NCI-H2196 treated with DMSO at 0.1 percent for 48 hours (cell line): ENCODE data around the gene CNOT1.
"Not testable (repeated sequence)": the region's sequence is repeated elsewhere in the genome, so short reads cannot be mapped to it uniquely, and the experiment has no call there.

Experiments
- DNase-seq: peaks from one replicate; lab custom pipeline; 2025; ENCODE audit not compliant: unreplicated experiment; lab: John Stamatoyannopoulos, UW

CNOT1 gene

DNA sequence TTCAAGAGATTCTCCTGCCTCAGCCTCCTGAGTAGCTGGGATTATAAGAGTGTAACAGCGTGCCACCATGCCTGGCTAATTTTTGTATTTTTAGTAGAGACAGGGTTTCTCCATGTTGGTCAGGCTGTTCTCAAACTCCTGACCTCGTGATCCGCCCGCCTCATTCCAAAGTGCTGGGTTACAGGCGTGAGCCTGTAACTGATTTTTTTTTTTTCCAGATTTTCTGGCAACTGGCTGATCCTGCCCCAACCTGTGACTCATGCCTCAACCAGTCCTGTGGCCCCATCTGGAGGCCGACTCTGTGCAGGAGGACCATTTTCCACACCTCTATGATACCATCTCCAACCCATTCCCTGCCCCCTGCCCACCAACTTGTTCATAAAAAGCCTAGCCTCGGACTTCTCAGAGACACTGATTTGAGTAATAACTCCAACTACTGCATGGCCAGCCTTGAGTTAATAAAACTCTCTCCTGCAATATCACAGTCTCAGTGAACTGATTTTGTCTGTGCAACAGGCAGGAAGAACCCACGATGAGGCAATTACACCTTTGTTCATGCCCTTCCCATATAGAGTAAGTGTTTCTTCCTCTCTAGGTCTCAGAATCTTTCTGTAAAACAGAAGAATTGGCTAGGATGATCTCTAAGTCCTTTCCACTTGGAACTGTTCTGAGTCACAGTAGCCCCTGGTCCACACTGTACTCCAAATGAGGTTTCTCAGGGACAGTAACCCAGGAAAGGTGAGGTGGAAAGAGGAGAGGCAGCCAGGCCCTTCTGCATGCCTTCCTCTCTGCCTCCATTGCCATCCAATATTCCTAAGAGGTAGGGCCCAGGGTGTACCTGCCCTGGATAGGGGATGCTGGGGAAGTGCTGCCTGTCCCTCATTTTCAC is 8.8 kb upstream of the CNOT1 start:
- DNase-seq = no peak

GRCh38 chr16:58637021-58637420 is 7.4 kb upstream of the CNOT1 start:
- not testable (repeated sequence) for DNase-seq

- DNase-seq = no peak
These were observed 6.8 kb upstream of the CNOT1 start for GRCh38 chr16:58636466-58636865.

DNA sequence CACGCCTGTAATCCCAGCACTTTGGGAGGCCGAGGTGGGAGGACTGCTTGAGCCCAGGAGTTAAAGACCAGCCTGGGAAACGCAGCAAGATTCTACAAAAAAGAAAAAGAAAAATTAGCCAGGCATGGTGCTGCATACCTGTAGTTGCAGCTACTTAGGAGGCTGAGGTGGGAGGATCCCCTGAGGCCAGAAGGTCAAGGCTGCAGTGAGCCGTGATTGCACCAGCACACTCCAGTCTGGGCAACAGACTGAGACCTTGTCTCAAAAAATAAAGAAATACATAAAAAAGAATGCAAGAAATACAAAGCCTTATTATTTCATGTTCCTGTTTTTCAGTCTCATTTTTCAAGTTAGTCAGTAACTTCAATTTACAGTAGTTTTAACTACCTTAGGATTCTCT is 5.9 kb upstream of the CNOT1 start:
- DNase-seq = no peak

DNA sequence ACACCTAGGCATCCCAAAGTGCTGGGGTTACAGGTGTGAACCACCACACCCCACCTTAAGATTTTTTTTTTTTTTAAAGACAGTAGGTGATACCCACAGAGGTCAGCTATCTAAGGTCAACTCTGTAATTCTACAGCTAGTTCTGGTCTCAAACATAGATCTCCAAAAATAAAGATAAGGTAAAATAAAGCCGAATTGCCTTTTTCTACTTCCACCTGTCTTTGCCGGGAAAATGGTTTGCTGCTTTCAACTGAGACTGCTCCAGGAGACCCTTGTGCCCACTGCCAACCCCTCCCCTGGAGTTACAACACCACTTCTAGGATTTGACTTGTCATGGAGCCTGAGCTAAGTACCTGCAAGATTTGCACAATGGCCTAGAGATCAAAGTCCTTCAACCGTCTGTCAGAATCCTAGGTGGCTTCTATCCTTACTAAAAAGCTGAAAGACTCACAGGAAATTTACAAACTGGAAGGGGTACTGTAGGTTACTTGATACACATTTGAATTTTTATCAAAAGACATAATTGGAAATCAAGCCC is 4.7 kb upstream of the CNOT1 start:
- DNase-seq = no peak

GRCh38 chr16:58628845-58629732 is 537 bp downstream of the CNOT1 start:
- DNase-seq = no peak

DNA sequence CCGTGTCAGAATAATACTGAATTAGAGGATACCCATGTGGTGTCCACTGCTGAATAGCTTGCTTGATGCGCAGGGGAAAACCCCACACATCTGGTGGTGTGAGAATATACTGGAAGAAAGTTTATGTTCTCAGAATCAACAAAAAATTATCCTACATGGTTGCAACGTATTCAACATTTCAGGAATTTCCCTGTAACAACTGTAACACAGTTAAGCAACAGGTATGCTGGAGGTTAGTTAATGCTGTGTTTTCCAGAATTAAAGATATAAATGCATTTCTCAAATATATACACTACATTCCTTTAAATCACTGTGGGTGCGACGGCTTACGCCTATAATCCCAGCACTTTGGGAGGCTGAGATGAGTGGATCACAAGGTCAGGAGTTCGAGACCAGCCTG is 5.4 kb downstream of the CNOT1 start:
- no peak for DNase-seq

GRCh38 chr16:58620396-58620795 is 9.2 kb downstream of the CNOT1 start:
- DNase-seq = no peak

GRCh38 chr16:58615280-58615679 is 14.3 kb downstream of the CNOT1 start:
- no peak for DNase-seq

DNA sequence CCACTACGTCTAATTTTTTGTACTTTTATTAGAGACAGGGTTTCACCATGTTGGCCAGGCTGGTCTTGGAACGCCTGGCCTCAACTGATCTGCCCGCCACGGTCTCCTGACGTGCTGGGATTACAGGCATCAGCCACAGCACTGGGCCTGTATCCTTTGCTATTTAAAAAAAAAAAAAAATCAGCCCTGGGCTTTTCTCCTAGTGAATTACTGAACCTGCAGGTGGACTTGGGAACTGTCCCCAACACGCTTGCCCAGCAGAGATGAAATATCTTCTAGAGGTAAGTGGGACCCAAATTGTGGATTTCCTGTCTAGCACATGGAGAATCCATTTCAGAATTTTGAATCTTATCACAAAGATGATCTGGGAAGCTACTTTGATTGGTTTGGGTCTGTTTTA is 14.8 kb downstream of the CNOT1 start:
- no peak for DNase-seq

DNA sequence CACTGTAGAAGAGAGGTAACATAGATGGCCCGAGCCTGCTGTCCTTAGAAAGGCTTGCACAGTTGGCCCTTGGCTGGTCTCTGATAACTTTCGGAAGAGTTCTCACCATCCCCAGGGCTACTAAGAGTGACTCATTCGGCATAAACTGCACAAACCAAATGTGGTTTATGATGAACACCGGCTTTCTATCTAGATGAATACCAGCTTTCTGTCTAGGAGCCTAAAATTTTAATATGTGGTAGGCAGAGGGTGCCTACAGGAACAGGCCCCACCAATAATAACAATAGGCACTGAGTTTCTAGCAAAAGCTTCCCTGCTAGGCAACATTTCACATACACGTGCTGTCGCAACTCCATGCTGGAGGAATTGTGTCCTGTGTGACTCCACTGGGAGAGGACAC is 15.4 kb downstream of the CNOT1 start:
- no peak for DNase-seq

DNA sequence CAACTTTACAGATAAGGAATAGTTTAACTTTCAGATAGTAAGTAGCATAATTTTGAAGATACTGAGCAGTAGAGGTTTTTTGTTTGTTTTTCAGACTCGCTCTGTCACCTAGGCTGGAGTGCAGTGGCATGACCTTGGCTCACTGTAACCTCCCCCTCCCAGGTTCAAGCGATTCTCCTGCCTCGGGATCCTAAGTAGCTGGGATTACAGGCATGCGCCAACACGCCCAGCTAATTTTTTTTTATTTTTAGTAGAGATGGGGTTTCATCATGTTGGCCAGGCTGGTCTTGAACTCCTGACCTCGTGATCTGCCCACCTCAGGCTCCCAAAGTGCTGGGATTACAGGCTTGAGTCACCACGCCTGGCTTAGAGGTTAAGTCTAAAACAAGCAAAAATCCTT is 16.7 kb downstream of the CNOT1 start:
- DNase-seq = not testable (repeated sequence)

- no peak for DNase-seq
These were observed 21.0 kb downstream of the CNOT1 start for GRCh38 chr16:58608601-58609136.

DNA sequence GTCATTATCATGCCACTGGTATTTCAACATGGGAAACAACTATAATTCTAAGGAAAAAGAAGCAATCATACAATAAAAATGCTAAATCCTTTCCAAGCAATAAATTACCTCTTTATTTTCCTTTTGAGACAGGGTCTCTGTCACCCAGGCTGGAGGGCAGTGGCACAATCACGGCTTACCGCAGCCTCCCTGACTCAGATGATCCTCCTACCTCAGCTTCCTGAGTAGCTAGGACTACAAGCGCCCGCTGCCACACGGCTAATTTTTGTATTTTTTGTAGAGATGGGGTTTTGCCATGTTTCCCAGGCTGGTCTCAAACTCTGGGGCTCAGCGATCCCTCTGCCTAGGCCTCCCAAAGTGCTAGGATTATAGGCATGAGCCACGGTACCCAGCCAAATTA is 24.1 kb downstream of the CNOT1 start:
- DNase-seq = no peak

GRCh38 chr16:58591083-58591482 is 38.5 kb downstream of the CNOT1 start:
- no peak for DNase-seq

DNA sequence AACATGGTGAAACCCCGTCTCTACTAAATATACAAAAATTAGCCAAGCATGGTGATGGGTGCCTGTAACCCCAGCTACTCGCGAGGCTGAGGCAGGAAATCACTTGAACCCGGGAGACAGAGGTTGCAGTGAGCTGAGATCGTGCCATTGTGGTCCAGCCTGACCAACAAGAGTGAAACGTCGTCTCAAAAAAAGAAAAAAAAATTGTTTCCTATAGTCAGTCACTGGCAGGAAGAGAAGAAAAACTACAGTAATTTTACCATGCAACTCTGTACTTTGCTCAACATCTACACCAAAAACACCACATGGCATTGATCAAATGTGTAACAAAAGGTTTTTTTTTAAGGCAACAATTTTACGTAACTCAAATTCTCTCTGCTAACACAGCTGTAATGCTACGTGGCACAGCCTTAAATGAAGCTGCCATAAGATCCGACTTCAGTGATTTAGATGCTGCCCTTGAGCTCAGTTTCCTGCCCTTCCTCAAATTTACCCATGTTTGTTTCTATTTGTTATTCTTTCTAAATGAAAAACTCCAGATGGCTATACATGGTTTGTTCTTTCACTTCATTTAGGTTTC is 40.2 kb downstream of the CNOT1 start:
- DNase-seq = no peak

DNA sequence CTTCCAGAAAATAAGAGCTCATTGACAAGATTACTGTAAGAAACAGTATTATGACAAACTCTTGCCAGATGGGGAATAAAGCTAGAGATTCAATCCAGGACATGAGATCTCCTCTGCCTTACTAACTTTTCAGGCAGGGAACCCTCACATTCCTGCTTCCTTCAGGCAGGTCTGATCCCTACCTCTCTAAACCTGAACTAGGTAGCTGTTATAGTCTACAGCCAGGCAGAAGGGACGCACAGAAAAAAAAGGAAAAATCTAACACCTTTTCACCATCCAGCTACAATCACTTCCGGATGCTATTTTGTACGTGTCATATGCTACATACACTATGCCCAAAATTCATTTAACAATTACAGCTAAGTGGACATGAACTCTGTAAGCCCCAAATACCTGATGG is 41.2 kb downstream of the CNOT1 start:
- no peak for DNase-seq

GRCh38 chr16:58586340-58587030 is 43.1 kb downstream of the CNOT1 start:
- no peak for DNase-seq

GRCh38 chr16:58584831-58585505 is 44.7 kb downstream of the CNOT1 start:
- no peak for DNase-seq
